Bone marrow (tissue), 2 donors: Measurements from ENCODE around the gene NACC2.

ENCODE experiments used
- DNase-seq, 2 donors: peaks; one replicate each; lab custom pipeline; 2025; lab: John Stamatoyannopoulos, UW

NACC2 gene

GRCh38 chr9:135958485-135958884 lies 136.6 kb downstream of the NACC2 start:
- no peak for DNase-seq

GRCh38 chr9:135957431-135957830 lies 137.7 kb downstream of the NACC2 start:
- DNase-seq = no peak

- no peak for DNase-seq
These were observed 138.3 kb downstream of the NACC2 start for GRCh38 chr9:135956802-135957174.
